Mesenchymal stem cell (in vitro differentiated cells and primary cell): Measurements from ENCODE around the gene NCOR2.

ENCODE experiments used
- DNase-seq: peaks from one replicate; pipeline ENCODE4 v3.0.0-alpha.2; 2013
- H2AFZ ChIP-seq: one replicate; pipeline ENCODE4 v1.6.1; 2013; ENCODE audit warnings: low read depth, mild to moderate bottlenecking, control low read depth, inconsistent platforms, low read length, moderate library complexity
- H2AK5ac ChIP-seq: 2 replicates; pipeline ENCODE4 v1.6.1; 2013; ENCODE audit warnings: low read length, moderate library complexity, mild to moderate bottlenecking, inconsistent platforms; ENCODE audit not compliant: severe bottlenecking
- H2BK120ac ChIP-seq: one replicate; pipeline ENCODE4 v1.6.1; 2013; ENCODE audit warnings: low read depth, mild to moderate bottlenecking, inconsistent platforms, low read length, moderate library complexity
- H2BK12ac ChIP-seq, 2 experiments: one replicate each; pipeline ENCODE4 v1.6.1; 2013; ENCODE audit warnings: inconsistent platforms in 2 of 2, low read length in 2 of 2, mild to moderate bottlenecking in 2 of 2, moderate library complexity in 2 of 2, control low read depth in 1 of 2
- H2BK15ac ChIP-seq: one replicate; pipeline ENCODE4 v1.6.1; 2013; ENCODE audit warnings: mild to moderate bottlenecking, low read depth, inconsistent platforms; ENCODE audit not compliant: poor library complexity, severe bottlenecking
- H2BK5ac ChIP-seq: 2 replicates; pipeline ENCODE4 v1.6.1; 2013; ENCODE audit warnings: low read depth, mild to moderate bottlenecking, low read length, control low read depth, inconsistent platforms; ENCODE audit not compliant: poor library complexity, severe bottlenecking
- H3K14ac ChIP-seq, 2 experiments: one replicate each; pipeline ENCODE4 v1.6.1; 2013; ENCODE audit warnings: inconsistent platforms in 2 of 2, low read length in 2 of 2, control low read depth in 1 of 2, mild to moderate bottlenecking in 1 of 2, moderate library complexity in 1 of 2
- H3K18ac ChIP-seq, 2 experiments: one replicate each; pipeline ENCODE4 v1.6.1; 2013; ENCODE audit warnings: inconsistent platforms in 2 of 2, low read length in 2 of 2, control low read depth in 1 of 2, low read depth in 1 of 2, mild to moderate bottlenecking in 1 of 2
- H3K23ac ChIP-seq, 2 experiments: one replicate each; pipeline ENCODE4 v1.6.1; 2013; ENCODE audit warnings: inconsistent platforms in 2 of 2, low read length in 2 of 2, mild to moderate bottlenecking in 2 of 2, moderate library complexity in 2 of 2, control low read depth in 1 of 2
- H3K27ac ChIP-seq: 2 replicates; pipeline ENCODE4 v1.5.1; 2013; ENCODE audit warnings: mild to moderate bottlenecking, moderate library complexity, low read length, control low read depth, inconsistent platforms; ENCODE audit not compliant: poor library complexity, severe bottlenecking
- H3K27me3 ChIP-seq, 2 experiments: 2 replicates each; pipeline versions ENCODE4 v1.6.1 to v1.7.0; 2013; ENCODE audit warnings: low read length in 2 of 2, mild to moderate bottlenecking in 2 of 2, moderate library complexity in 2 of 2, control low read depth in 1 of 2, inconsistent platforms in 1 of 2; ENCODE audit not compliant: control insufficient read depth in 1 of 2, insufficient read depth in 1 of 2
- H3K36me3 ChIP-seq, 2 experiments: 2 replicates each; pipeline versions ENCODE4 v1.6.1 to v1.7.0; 2013; ENCODE audit warnings: low read length in 2 of 2, control low read depth in 1 of 2, inconsistent platforms in 1 of 2, low read depth in 1 of 2, mild to moderate bottlenecking in 1 of 2; ENCODE audit not compliant: insufficient read depth in 2 of 2, control insufficient read depth in 1 of 2
- H3K4ac ChIP-seq, 2 experiments: one replicate each; pipeline ENCODE4 v1.6.1; 2013; ENCODE audit warnings: inconsistent platforms in 2 of 2, low read length in 2 of 2, mild to moderate bottlenecking in 2 of 2, moderate library complexity in 2 of 2, control low read depth in 1 of 2, low read depth in 1 of 2
- H3K4me1 ChIP-seq: 2 replicates; pipeline ENCODE4 v1.6.1; 2013; ENCODE audit warnings: low read depth, low read length, control low read depth; ENCODE audit not compliant: control insufficient read depth, insufficient read depth
- H3K4me2 ChIP-seq: 2 replicates; pipeline ENCODE4 v1.6.1; 2013; ENCODE audit warnings: low read length, mild to moderate bottlenecking, inconsistent platforms; ENCODE audit not compliant: poor library complexity, severe bottlenecking
- H3K4me3 ChIP-seq, 2 experiments: 2 replicates each; pipeline versions ENCODE4 v1.5.1 to v1.7.0; 2013; ENCODE audit warnings: low read length in 2 of 2, mild to moderate bottlenecking in 2 of 2, control low read depth in 1 of 2, low read depth in 1 of 2; ENCODE audit not compliant: insufficient read depth in 1 of 2
- H3K79me1 ChIP-seq: replicated peaks from 2 replicates; pipeline ENCODE4 v1.6.1; 2013; ENCODE audit warnings: mild to moderate bottlenecking, control low read depth, low read length, inconsistent platforms; ENCODE audit not compliant: poor library complexity, severe bottlenecking
- H3K9ac ChIP-seq: 2 replicates; pipeline ENCODE4 v1.7.0; 2013; ENCODE audit warnings: mild to moderate bottlenecking, low read length, moderate library complexity
- H3K9me3 ChIP-seq: 2 replicates; pipeline ENCODE4 v1.7.0; 2013; ENCODE audit warnings: mild to moderate bottlenecking, low read length; ENCODE audit not compliant: control insufficient read depth
- H4K8ac ChIP-seq: one replicate; pipeline ENCODE4 v1.6.1; 2013; ENCODE audit warnings: inconsistent platforms, mild to moderate bottlenecking, low read length, moderate library complexity
- H4K91ac ChIP-seq: one replicate; pipeline ENCODE4 v1.6.1; 2013; ENCODE audit warnings: mild to moderate bottlenecking, low read length, inconsistent platforms
- WGBS: methylation state at CpG from one replicate; pipeline ENCODE4 v1.1.7; 2013; ENCODE audit warnings: mixed read lengths; 5-methylcytosine and 5-hydroxymethylcytosine counted together

Gene NCOR2

GRCh38 chr12:124531906-124532305 is 35.5 kb downstream of the NCOR2 start:
- Histone ChIP-seq H3K4me2 (no peak overlapping the region), H3K4me1 (peaks cover 61% of the 10 kb centered on the region), H3K9me3 (no peaks in the 10 kb centered on the region), H2BK15ac (peak overlapping the region; percentile 60), H2BK5ac (no peak overlapping the region), H3K9ac (no peak overlapping the region), H3K18ac (peak overlapping the region; percentile 35 to 74), H2AK5ac (no peak overlapping the region), H3K23ac (no peak overlapping the region), H3K27ac (no peak overlapping the region), H2BK120ac (peak overlapping the region; percentile 82), H3K14ac (peak overlapping the region in 1 of 2 experiments; percentile 30), H4K8ac (peak overlapping the region; percentile 69), H3K4me3 (peak overlapping the region in 1 of 2 experiments; percentile 5), H3K36me3 (peaks cover 2 to 55% of the 10 kb centered on the region in 2 experiments), H4K91ac (peak overlapping the region; percentile 62), H2AFZ (no peak overlapping the region), H3K4ac (no peak overlapping the region), H2BK12ac (peak overlapping the region; percentile 49 to 65), H3K27me3 (no peaks in the 10 kb centered on the region), H3K79me1 (peaks cover 16% of the 10 kb centered on the region)
- WGBS = 93% methylated on average over 11 of the region's 11 CpGs
- no peak for DNase-seq

GRCh38 chr12:124531281-124531745 is 36.1 kb downstream of the NCOR2 start:
- H3K4ac ChIP-seq = peak overlapping the region in 1 of 2 experiments; percentile 13
- H2AFZ ChIP-seq = no peak overlapping the region
- H2BK12ac ChIP-seq = peak overlapping the region in 1 of 2 experiments; percentile 37
- H2BK120ac ChIP-seq = peak overlapping the region; percentile 50
- WGBS = 43% methylated on average over 6 of the region's 14 CpGs
- peak overlapping the region; percentile 60 for H2BK15ac ChIP-seq
- DNase-seq = peak; percentile 57
- H4K8ac ChIP-seq = peak overlapping the region; percentile 46
- H3K14ac ChIP-seq = peak overlapping the region in 1 of 2 experiments; percentile 69
- H2AK5ac ChIP-seq = no peak overlapping the region
- no peak overlapping the region for H3K27ac ChIP-seq
- no peak overlapping the region for H3K4me3 ChIP-seq
- H3K27me3 ChIP-seq = no peaks in the 10 kb centered on the region
- H3K23ac ChIP-seq = peak overlapping the region in 1 of 2 experiments; percentile 2
- no peak overlapping the region for H3K4me2 ChIP-seq
- H3K18ac ChIP-seq = peak overlapping the region in 1 of 2 experiments; percentile 61
- no peak overlapping the region for H3K9ac ChIP-seq
- peaks cover 61% of the 10 kb centered on the region for H3K4me1 ChIP-seq
- H3K79me1 ChIP-seq = peaks cover 20% of the 10 kb centered on the region
- H2BK5ac ChIP-seq = no peak overlapping the region
- H3K9me3 ChIP-seq = no peaks in the 10 kb centered on the region
- peaks cover 2 to 60% of the 10 kb centered on the region in 2 experiments for H3K36me3 ChIP-seq
- peak overlapping the region; percentile 64 for H4K91ac ChIP-seq

- no peak overlapping the region for H3K27ac ChIP-seq
- peak overlapping the region in 1 of 2 experiments; percentile 16 for H3K4ac ChIP-seq
- H3K4me1 ChIP-seq = peaks cover 62% of the 10 kb centered on the region
- H3K79me1 ChIP-seq = peaks cover 23% of the 10 kb centered on the region
- H2AFZ ChIP-seq = no peak overlapping the region
- peak overlapping the region; percentile 67 to 82 for H2BK12ac ChIP-seq
- no peak overlapping the region for H2AK5ac ChIP-seq
- no peak overlapping the region for H3K4me3 ChIP-seq
- peak overlapping the region; percentile 50 for H2BK120ac ChIP-seq
- peak overlapping the region; percentile 49 for H4K91ac ChIP-seq
- DNase-seq = no peak
- H3K23ac ChIP-seq = no peak overlapping the region
- H3K9ac ChIP-seq = no peak overlapping the region
- no peaks in the 10 kb centered on the region for H3K27me3 ChIP-seq
- H3K4me2 ChIP-seq = no peak overlapping the region
- H3K14ac ChIP-seq = no peak overlapping the region
- WGBS = 59% methylated on average over 9 of the region's 9 CpGs
- peak overlapping the region; percentile 60 for H2BK15ac ChIP-seq
- peaks cover 2 to 63% of the 10 kb centered on the region in 2 experiments for H3K36me3 ChIP-seq
- H3K9me3 ChIP-seq = no peaks in the 10 kb centered on the region
- peak overlapping the region; percentile 14 to 55 for H3K18ac ChIP-seq
- peak overlapping the region; percentile 46 for H4K8ac ChIP-seq
- no peak overlapping the region for H2BK5ac ChIP-seq
These were observed 36.7 kb downstream of the NCOR2 start for GRCh38 chr12:124530637-124531263.

GRCh38 chr12:124529565-124530276 is 37.7 kb downstream of the NCOR2 start:
- Histone ChIP-seq H3K27ac (no peak overlapping the region), H4K91ac (no peak overlapping the region), H3K23ac (no peak overlapping the region), H3K36me3 (peaks cover 2 to 62% of the 10 kb centered on the region in 2 experiments), H3K14ac (no peak overlapping the region), H3K4me3 (no peak overlapping the region), H3K27me3 (no peaks in the 10 kb centered on the region), H2AK5ac (no peak overlapping the region), H3K4me2 (no peak overlapping the region), H4K8ac (no peak overlapping the region), H2BK5ac (no peak overlapping the region), H2BK15ac (no peak overlapping the region), H3K9me3 (no peaks in the 10 kb centered on the region), H2BK12ac (no peak overlapping the region), H2AFZ (no peak overlapping the region), H3K9ac (no peak overlapping the region), H3K79me1 (peaks cover 24% of the 10 kb centered on the region), H3K18ac (no peak overlapping the region), H3K4me1 (peaks cover 58% of the 10 kb centered on the region), H2BK120ac (no peak overlapping the region), H3K4ac (no peak overlapping the region)
- no peak for DNase-seq
- 99% methylated on average over 6 of the region's 6 CpGs for WGBS
